ENCODE data around the gene SLC7A14.
A peak's percentile ranks its signal among the peaks of the same experiment; 100 is the strongest.

SLC7A14 gene

GRCh38 chr3:170470063-170471016 is 115.5 kb downstream of the SLC7A14 start:
- TF ChIP-seq CTCF (conservative IDR thresholded peaks at IDR 0.05) = no peak
- peak overlapping the region; percentile 51 for H3K27ac ChIP-seq

- peak overlapping the region; percentile 51 for H3K27ac ChIP-seq
- no peak for TF ChIP-seq CTCF (conservative IDR thresholded peaks at IDR 0.05)
Observed at GRCh38 chr3:170469151-170470062, 116.5 kb downstream of the SLC7A14 start.

- no peak overlapping the region for H3K27ac ChIP-seq
- no peak for TF ChIP-seq CTCF (conservative IDR thresholded peaks at IDR 0.05)
Observed at GRCh38 chr3:170467571-170468147, 118.2 kb downstream of the SLC7A14 start.

GRCh38 chr3:170467007-170467406 is 118.9 kb downstream of the SLC7A14 start:
- TF ChIP-seq CTCF (conservative IDR thresholded peaks at IDR 0.05) = no peak
- no peak overlapping the region for H3K27ac ChIP-seq

GRCh38 chr3:170465955-170466354 is 119.9 kb downstream of the SLC7A14 start:
- peak overlapping the region; percentile 42; the same call in 1 of the 2 replicates for H3K27ac ChIP-seq
- TF ChIP-seq CTCF (conservative IDR thresholded peaks at IDR 0.05) = no peak

- no peak for TF ChIP-seq CTCF (conservative IDR thresholded peaks at IDR 0.05)
- no peak overlapping the region for H3K27ac ChIP-seq
Observed at GRCh38 chr3:170463011-170463410, 122.9 kb downstream of the SLC7A14 start.

- no peak for TF ChIP-seq CTCF (conservative IDR thresholded peaks at IDR 0.05)
- no peak overlapping the region for H3K27ac ChIP-seq
Observed at GRCh38 chr3:170458285-170458684, 127.6 kb downstream of the SLC7A14 start.

All from VCaP (cell line).